HepG2 (cell line): ENCODE results near the gene BABAM2. TPM values are rescaled to one million over a fixed set of nuclear protein-coding genes. Genes with fewer than 3 reads are reported as not detected.

Experiments used
- ATAC-seq: fragments of 200-7000 bp; cut with Tn5 transposase; 3 replicates; pipeline ENCODE4 v1.9.1; 2020; ENCODE audit warnings: mild to moderate bottlenecking, moderate library complexity
- BruUV-seq: library from RNA; stranded (reverse); fragments of 400-500 nt; replicated peaks from 2 replicates; lab custom pipeline; 2021; lab: Mats Ljungman, UMichigan
- CTCF ChIA-PET: fragments of 300-600 bp; formaldehyde crosslinking; extraction: SDS; loops from one replicate; lab custom pipeline; 2021; ENCODE audit warnings: low total read pairs, inconsistent platforms, low intra/inter-chr PET ratio; lab: Yijun Ruan, JAX
- POLR2A ChIA-PET: fragments of 350-600 bp; sonication (Branson Sonifier 250); formaldehyde crosslinking; loops from one replicate; lab custom pipeline; 2020; ENCODE audit warnings: antibody characterized with exemption, inconsistent platforms; lab: Yijun Ruan, JAX
- DNase-seq: peaks from one replicate; pipeline ENCODE4 v3.0.0-alpha.2; 2015; ENCODE audit warnings: low spot score
- FAIRE-seq: peaks from 3 replicates; lab custom pipeline; 2011; peaks lifted over from hg19 to GRCh38; lab: Jason Lieb, UNC
- H2AFZ ChIP-seq: one replicate; pipeline ENCODE4 v1.6.1; 2011; ENCODE audit warnings: low read length, inconsistent platforms
- H3K27ac ChIP-seq: fragments of 300-600 bp; 3 replicates; pipeline ENCODE4 v1.8.0; 2011; ENCODE audit warnings: mixed run types, mild to moderate bottlenecking, mixed read lengths, low read length, inconsistent platforms; ENCODE audit not compliant: insufficient read depth; ENCODE audit errors: extremely low read length
- H3K27me3 ChIP-seq, 2 experiments: fragments of 200-600 bp in 1 of 2; 2 replicates in 1 of 2; 3 replicates in 1 of 2; pipeline versions ENCODE4 v1.6.0 to v1.8.0; 2011; ENCODE audit warnings: low read length in 2 of 2, mild to moderate bottlenecking in 2 of 2, moderate library complexity in 2 of 2, inconsistent platforms in 1 of 2; ENCODE audit not compliant: insufficient read depth in 2 of 2, control insufficient read depth in 1 of 2
- H3K36me3 ChIP-seq, 2 experiments: fragments of 200-600 bp in 1 of 2; replicated peaks in 1 of 2; 2 replicates in 1 of 2; 3 replicates in 1 of 2; pipeline versions ENCODE4 v1.5.1 to v1.8.0; 2011; ENCODE audit warnings: low read length in 2 of 2, inconsistent platforms in 1 of 2; ENCODE audit not compliant: insufficient read depth in 2 of 2, control insufficient read depth in 1 of 2
- H3K4me1 ChIP-seq: 2 replicates; pipeline ENCODE4 v1.5.1; 2012; ENCODE audit warnings: low read length, inconsistent platforms; ENCODE audit not compliant: insufficient read depth
- H3K4me2 ChIP-seq: 2 replicates; pipeline ENCODE4 v1.6.0; 2011; ENCODE audit warnings: low read depth, low read length, inconsistent platforms
- H3K4me3 ChIP-seq, 3 experiments: fragments of 200-600 bp in 1 of 3; sonication (generic), shearing (Covaris generic) in 1 of 3; replicated peaks in 1 of 3; 2 replicates each; pipeline ENCODE4 v1.5.1; 2011 to 2016; ENCODE audit warnings: low read length in 3 of 3, inconsistent platforms in 2 of 3, low read depth in 2 of 3, mild to moderate bottlenecking in 2 of 3, control low read depth in 1 of 3, mixed read lengths in 1 of 3; ENCODE audit not compliant: insufficient read depth in 1 of 3
- H3K79me2 ChIP-seq: one replicate; pipeline ENCODE4 v1.6.1; 2011; ENCODE audit warnings: low read length, inconsistent platforms; ENCODE audit not compliant: insufficient read depth
- H3K9ac ChIP-seq: 2 replicates; pipeline ENCODE4 v1.6.0; 2011; ENCODE audit warnings: mild to moderate bottlenecking, low read depth, low read length, inconsistent platforms; ENCODE audit not compliant: insufficient read depth
- H3K9me3 ChIP-seq: 2 replicates; pipeline ENCODE4 v1.5.1; 2012; ENCODE audit warnings: mild to moderate bottlenecking, low read length
- H4K20me1 ChIP-seq: 2 replicates; pipeline ENCODE4 v1.6.0; 2011; ENCODE audit warnings: inconsistent platforms, mild to moderate bottlenecking, low read length, moderate library complexity; ENCODE audit not compliant: insufficient read depth
- CBFB ChIP-seq: sonication (generic); formaldehyde crosslinking; IDR thresholded peaks from 2 replicates; pipeline ENCODE4 v1.4.0; 2020; ENCODE audit warnings: missing genetic modification reagents
- KDM6A ChIP-seq: IDR thresholded peaks from 2 replicates; pipeline ENCODE4 v1.6.1; 2016; ENCODE audit warnings: low read depth
- PATZ1 ChIP-seq: sonication (generic); formaldehyde crosslinking; IDR thresholded peaks from 2 replicates; pipeline ENCODE4 v1.4.0; 2020; ENCODE audit warnings: missing genetic modification reagents
- PITX1 ChIP-seq: sonication (generic); formaldehyde crosslinking; IDR thresholded peaks from 2 replicates; pipeline ENCODE4 v1.5.1; 2020; ENCODE audit warnings: mild to moderate bottlenecking, missing genetic modification reagents
- RAD21 ChIP-seq: fragments of 450-650 bp; formaldehyde crosslinking; IDR thresholded peaks from 2 replicates; pipeline ENCODE4 v1.5.0; 2020; ENCODE audit warnings: mild to moderate bottlenecking
- SATB2 ChIP-seq: sonication (generic); formaldehyde crosslinking; IDR thresholded peaks from 2 replicates; pipeline ENCODE4 v1.5.0; 2020; ENCODE audit warnings: missing genetic modification reagents
- USF2 ChIP-seq, 2 experiments: sonication (generic) in 1 of 2; formaldehyde crosslinking in 1 of 2; IDR thresholded peaks; 2 replicates each; pipeline versions ENCODE4 v1.5.1 to v1.6.1; 2011 to 2020; ENCODE audit warnings: borderline replicate concordance in 1 of 2, low read depth in 1 of 2, low read length in 1 of 2, mild to moderate bottlenecking in 1 of 2, missing genetic modification reagents in 1 of 2, moderate library complexity in 1 of 2
- ZNF496 ChIP-seq: sonication (generic); formaldehyde crosslinking; IDR thresholded peaks from 2 replicates; pipeline ENCODE4 v1.8.1; 2023; ENCODE audit warnings: mild to moderate bottlenecking, moderate library complexity, missing genetic modification reagents; ENCODE audit not compliant: insufficient replicate concordance
- WGBS: methylation state at CpG from one replicate; pipeline ENCODE4 v1.1.6; 2017; ENCODE audit warnings: low lambda C conversion rate; 5-methylcytosine and 5-hydroxymethylcytosine counted together
- in situ Hi-C: cut with HindIII; loops from 2 replicates; pipeline ENCODE4 v1.10.0; 2017; ENCODE audit warnings: low pct_unique_long_range_greater_than_20kb; ENCODE audit not compliant: extremely low pct_ligation_motif_present
- intact Hi-C: fragments of 100-400 bp; cut with micrococcal nuclease; formaldehyde crosslinking; loops from one replicate; pipeline ENCODE4 v1.10.0; 2022; ENCODE audit not compliant: unreplicated experiment
- polyA plus RNA-seq, 8 experiments: library from polyadenylated mRNA; depleted of rRNA in 3 of 8; stranded (reverse) in 7 of 8; unstranded in 1 of 8; fragments of >200 nt; fragmentation: Illumina TruSeq in 4 of 8; extraction: Trizol in 4 of 8; gene quantifications; 2 replicates each; pipeline versions ENCODE4 v1.2.1 to v1.2.3, GENCODE V29; 2011 to 2016; ENCODE audit warnings: low read depth in 4 of 8, missing spikeins in 1 of 8, mixed read lengths in 1 of 8; ENCODE audit not compliant: insufficient read depth in 1 of 8
- total RNA-seq, 5 experiments: library from RNA; depleted of rRNA; stranded (reverse); fragments of >200 nt; fragmentation: Illumina TruSeq; extraction: Trizol; gene quantifications; 2 replicates each; pipeline ENCODE4 v1.2.3, GENCODE V29; 2016; ENCODE audit warnings: low read depth in 1 of 5

Gene BABAM2
- total and polyA plus RNA-seq, 2 of the 13 experiments (the other 11 are each of a cell fraction or from before 2014, with no cell fraction given), result 24.9 to 28.0 TPM

- 76% methylated on average over 1 of the region's 1 CpG for WGBS
These were observed 356.8 kb downstream of the BABAM2 start for GRCh38 chr2:28247290-28247689.

More at GRCh38 chr2:28247290-28247689, 356.8 kb downstream of the BABAM2 start:
- Histone ChIP-seq H3K4me2 (no peak overlapping the region), H3K27ac (no peak overlapping the region), H3K9ac (no peak overlapping the region), H2AFZ (no peak overlapping the region), H3K27me3 (no peaks in the 10 kb centered on the region), H3K79me2 (no peaks in the 10 kb centered on the region), H3K36me3 (no peaks in the 10 kb centered on the region; a peak in 1 of 5 replicates), H3K4me1 (no peaks in the 10 kb centered on the region), H3K9me3 (no peaks in the 10 kb centered on the region), H4K20me1 (no peaks in the 10 kb centered on the region), H3K4me3 (no peak overlapping the region)
- CTCF ChIA-PET, result no interaction called here
- FAIRE-seq (no peak), ATAC-seq (no peak), DNase-seq (no peak)
- in situ Hi-C loops, result no loop called here
- POLR2A ChIA-PET, result no interaction called here
- intact Hi-C loops, result loop anchor here (5.0 kb wide), 1 partner anchor 1160 kb away; the partner anchor contains the start of gene KHK
- no TSS peak for BruUV-seq
- no peak for TF ChIP-seq CBFB (CRISPR knock-in tag)
- TF ChIP-seq PATZ1 (CRISPR knock-in tag), result no peak
- TF ChIP-seq ZNF496 (CRISPR knock-in tag), result no peak
- TF ChIP-seq SATB2 (CRISPR knock-in tag), result no peak
- TF ChIP-seq PITX1 (CRISPR knock-in tag), result no peak
- no peak for TF ChIP-seq RAD21
- TF ChIP-seq KDM6A (CRISPR knock-in tag), result no peak
- TF ChIP-seq USF2 (IDR thresholded peaks at IDR 0.05; ENCODE audit: low read depth, low read length), result no peak
- no peak for TF ChIP-seq USF2 (CRISPR knock-in tag; IDR thresholded peaks at IDR 0.05; ENCODE audit: borderline replicate concordance)
